ENCODE results near the gene AAK1.
"Not testable (repeated sequence)": the region's sequence is repeated elsewhere in the genome, so short reads cannot be mapped to it uniquely, and the experiment has no call there.

AAK1 gene

GRCh38 chr2:69660637-69661036 is 17.1 kb upstream of the AAK1 start:
- H3K9me3 ChIP-seq (ENCODE audit: severe bottlenecking) = peaks cover 3% of the 10 kb centered on the region
- no peaks in the 10 kb centered on the region for H3K27me3 ChIP-seq (ENCODE audit: insufficient read depth, poor library complexity, severe bottlenecking)
- no peak for TF ChIP-seq CTCF (IDR thresholded peaks at IDR 0.05; ENCODE audit: poor library complexity, severe bottlenecking)
- H3K27ac ChIP-seq (ENCODE audit: poor library complexity, severe bottlenecking) = no peak overlapping the region
- ATAC-seq (ENCODE audit: low read depth) = no peak
- no peaks in the 10 kb centered on the region for H3K4me1 ChIP-seq (ENCODE audit: insufficient read depth, poor library complexity, severe bottlenecking)
- DNase-seq (ENCODE audit: low spot score) = no peak
- no peak overlapping the region for H3K4me3 ChIP-seq (ENCODE audit: severe bottlenecking)
- no peaks in the 10 kb centered on the region for H3K36me3 ChIP-seq (ENCODE audit: low read depth)

GRCh38 chr2:69659941-69660483 is 16.5 kb upstream of the AAK1 start:
- H3K27me3 ChIP-seq (ENCODE audit: insufficient read depth, poor library complexity, severe bottlenecking) = no peaks in the 10 kb centered on the region
- no peak for TF ChIP-seq CTCF (IDR thresholded peaks at IDR 0.05; ENCODE audit: poor library complexity, severe bottlenecking)
- ATAC-seq (ENCODE audit: low read depth) = no peak
- no peaks in the 10 kb centered on the region for H3K36me3 ChIP-seq (ENCODE audit: low read depth)
- peaks cover 3% of the 10 kb centered on the region for H3K9me3 ChIP-seq (ENCODE audit: severe bottlenecking)
- DNase-seq (ENCODE audit: low spot score) = no peak
- no peak overlapping the region for H3K4me3 ChIP-seq (ENCODE audit: severe bottlenecking)
- H3K4me1 ChIP-seq (ENCODE audit: insufficient read depth, poor library complexity, severe bottlenecking) = no peaks in the 10 kb centered on the region
- H3K27ac ChIP-seq (ENCODE audit: poor library complexity, severe bottlenecking) = no peak overlapping the region

- no peak overlapping the region for H3K4me3 ChIP-seq (ENCODE audit: severe bottlenecking)
- H3K27me3 ChIP-seq (ENCODE audit: insufficient read depth, poor library complexity, severe bottlenecking) = no peaks in the 10 kb centered on the region
- no peaks in the 10 kb centered on the region for H3K4me1 ChIP-seq (ENCODE audit: insufficient read depth, poor library complexity, severe bottlenecking)
- no peak overlapping the region for H3K27ac ChIP-seq (ENCODE audit: poor library complexity, severe bottlenecking)
- DNase-seq (ENCODE audit: low spot score) = no peak
- no peaks in the 10 kb centered on the region for H3K36me3 ChIP-seq (ENCODE audit: low read depth)
- ATAC-seq (ENCODE audit: low read depth) = no peak
- no peak for TF ChIP-seq CTCF (IDR thresholded peaks at IDR 0.05; ENCODE audit: poor library complexity, severe bottlenecking)
- peaks cover 3% of the 10 kb centered on the region for H3K9me3 ChIP-seq (ENCODE audit: severe bottlenecking)
Measured at GRCh38 chr2:69659349-69659748, 15.8 kb upstream of the AAK1 start.

- TF ChIP-seq CTCF (IDR thresholded peaks at IDR 0.05; ENCODE audit: poor library complexity, severe bottlenecking) = no peak
- ATAC-seq (ENCODE audit: low read depth) (peak; percentile 98), DNase-seq (ENCODE audit: low spot score) (peak; percentile 65)
- Histone ChIP-seq H3K4me3 (ENCODE audit: severe bottlenecking) (no peak overlapping the region), H3K9me3 (ENCODE audit: severe bottlenecking) (no peaks in the 10 kb centered on the region), H3K36me3 (ENCODE audit: low read depth) (no peaks in the 10 kb centered on the region), H3K27me3 (ENCODE audit: insufficient read depth, poor library complexity, severe bottlenecking) (no peaks in the 10 kb centered on the region), H3K27ac (ENCODE audit: poor library complexity, severe bottlenecking) (peak overlapping the region; percentile 68), H3K4me1 (ENCODE audit: insufficient read depth, poor library complexity, severe bottlenecking) (peaks cover 3% of the 10 kb centered on the region)
Measured at GRCh38 chr2:69652206-69652605, 8.7 kb upstream of the AAK1 start.

- H3K4me1 ChIP-seq (ENCODE audit: insufficient read depth, poor library complexity, severe bottlenecking); ATAC-seq (ENCODE audit: low read depth); H3K27me3 ChIP-seq (ENCODE audit: insufficient read depth, poor library complexity, severe bottlenecking); H3K36me3 ChIP-seq (ENCODE audit: low read depth); DNase-seq (ENCODE audit: low spot score); H3K9me3 ChIP-seq (ENCODE audit: severe bottlenecking); H3K4me3 ChIP-seq (ENCODE audit: severe bottlenecking); H3K27ac ChIP-seq (ENCODE audit: poor library complexity, severe bottlenecking): not testable (repeated sequence)
Measured at GRCh38 chr2:69647196-69647595, 3.7 kb upstream of the AAK1 start.

Data from RWPE2 (cell line).